GM21723 (cell line): ENCODE results near the gene TINAG.
"Not testable (repeated sequence)": the region's sequence is repeated elsewhere in the genome, so short reads cannot be mapped to it uniquely, and the experiment has no call there.

Experiments
- ATAC-seq: cut with Tn5 transposase; IDR thresholded peaks from one replicate; pipeline ENCODE4 v1.9.1; 2021; ENCODE audit warnings: mild to moderate bottlenecking, moderate library complexity; ENCODE audit not compliant: unreplicated experiment

Gene TINAG

GRCh38 chr6:54307439-54307910 lies 766 bp upstream of the TINAG start:
- ATAC-seq, result no peak

- no peak for ATAC-seq
Observed at GRCh38 chr6:54308986-54309315, 710 bp downstream of the TINAG start.

GRCh38 chr6:54310377-54311152 lies 2.3 kb downstream of the TINAG start:
- no peak for ATAC-seq

GRCh38 chr6:54315656-54316055 lies 7.4 kb downstream of the TINAG start:
- ATAC-seq, result no peak

- ATAC-seq, result no peak
Observed at GRCh38 chr6:54320871-54321270, 12.6 kb downstream of the TINAG start.

GRCh38 chr6:54327631-54328030 lies 19.4 kb downstream of the TINAG start:
- ATAC-seq, result no peak

- not testable (repeated sequence) for ATAC-seq
Observed at GRCh38 chr6:54331571-54331970, 23.3 kb downstream of the TINAG start.

GRCh38 chr6:54335871-54336270 lies 27.6 kb downstream of the TINAG start:
- ATAC-seq, result no peak

- no peak for ATAC-seq
Observed at GRCh38 chr6:54353975-54354374, 45.7 kb downstream of the TINAG start.

GRCh38 chr6:54354608-54355007 lies 46.4 kb downstream of the TINAG start:
- ATAC-seq, result no peak

GRCh38 chr6:54357141-54357540 lies 48.9 kb downstream of the TINAG start:
- no peak for ATAC-seq

- no peak for ATAC-seq
Observed at GRCh38 chr6:54361188-54361587, 52.9 kb downstream of the TINAG start.

- ATAC-seq, result no peak
Observed at GRCh38 chr6:54361734-54362133, 53.5 kb downstream of the TINAG start.

- ATAC-seq, result no peak
Observed at GRCh38 chr6:54366667-54367327, 58.6 kb downstream of the TINAG start.

- ATAC-seq, result no peak
Observed at GRCh38 chr6:54377776-54378175, 69.5 kb downstream of the TINAG start.

GRCh38 chr6:54386295-54386694 lies 78.1 kb downstream of the TINAG start:
- ATAC-seq, result no peak

GRCh38 chr6:54390362-54390761 lies 82.1 kb downstream of the TINAG start:
- no peak for ATAC-seq

GRCh38 chr6:54391577-54391976 lies 83.3 kb downstream of the TINAG start:
- no peak for ATAC-seq

- no peak for ATAC-seq
Observed at GRCh38 chr6:54403096-54403495, 94.9 kb downstream of the TINAG start.

- ATAC-seq, result no peak
Observed at GRCh38 chr6:54404791-54405190, 96.5 kb downstream of the TINAG start.

- ATAC-seq, result no peak
Observed at GRCh38 chr6:54411767-54412166, 103.5 kb downstream of the TINAG start.

- no peak for ATAC-seq
Observed at GRCh38 chr6:54415517-54415916, 107.3 kb downstream of the TINAG start.
